GM12878 (cell line): ENCODE measurements around the gene MRTFA. TPM values are rescaled to one million over a fixed set of nuclear protein-coding genes. Genes with fewer than 3 reads are reported as not detected.

Experiments
- CHD4 ChIP-seq: fragments of 200-600 bp; sonication (generic); IDR thresholded peaks from 2 replicates; pipeline ENCODE4 v1.6.1; 2016; ENCODE audit warnings: mild to moderate bottlenecking
- KLF5 ChIP-seq: fragments of 450-650 bp; IDR thresholded peaks from 2 replicates; pipeline ENCODE4 v1.6.1; 2014; ENCODE audit warnings: mild to moderate bottlenecking; ENCODE audit not compliant: partially characterized antibody
- NFXL1 ChIP-seq: fragments of 450-650 bp; IDR thresholded peaks from 2 replicates; pipeline ENCODE4 v1.6.1; 2017; ENCODE audit warnings: antibody characterized with exemption, mild to moderate bottlenecking, borderline replicate concordance
- NFYB ChIP-seq: IDR thresholded peaks from 2 replicates; pipeline ENCODE4 v1.6.1; 2011; ENCODE audit warnings: low read depth, mild to moderate bottlenecking, low read length, improper control_type of control experiment, moderate library complexity; ENCODE audit not compliant: insufficient read depth
- SP1 ChIP-seq: IDR thresholded peaks from one replicate; pipeline ENCODE4 v1.6.1; 2011; ENCODE audit warnings: low read depth, low read length
- polyA plus RNA-seq, 11 experiments: library from polyadenylated mRNA; depleted of rRNA in 4 of 11; unstranded in 6 of 11; stranded (reverse) in 5 of 11; fragments of >200 nt; fragmentation: Nextera tagmentation in 4 of 11; fragmentation: Illumina TruSeq in 1 of 11; extraction: Ambion mirVana in 4 of 11; extraction: Trizol in 1 of 11; gene quantifications; 1 replicate in 1 of 11; 2 replicates in 10 of 11; pipeline versions ENCODE4 v1.2.1 to v1.2.3, GENCODE V29; 2011 to 2016; ENCODE audit warnings: inconsistent platforms in 2 of 11, missing spikeins in 2 of 11, low read depth in 1 of 11
- total RNA-seq, 4 experiments: library from RNA; depleted of rRNA in 3 of 4; stranded (reverse); fragments of >200 nt in 3 of 4; fragmentation: Illumina TruSeq in 1 of 4; extraction: Trizol in 1 of 4; gene quantifications; 2 replicates each; pipeline versions ENCODE4 v1.2.1 to v1.2.3, GENCODE V29; 2013 to 2021
- TF ChIP-seq, protein P1 (sequence below): fragments of 150-350 bp; IDR thresholded peaks from 2 replicates; pipeline ENCODE4 v1.6.1; 2016; ENCODE audit warnings: low read depth, low read length
- TF ChIP-seq, protein P2 (sequence below): fragments of 450-650 bp; conservative IDR thresholded peaks from 2 replicates; pipeline ENCODE4 v1.6.1; 2017; ENCODE audit warnings: mild to moderate bottlenecking, moderate library complexity

MRTFA gene
- total and polyA plus RNA-seq, 10 of the 15 experiments (the other 5 are each of a cell fraction or from before 2014, with no cell fraction given), result 2.0 to 63.9 (median 17.9) TPM

DNA sequence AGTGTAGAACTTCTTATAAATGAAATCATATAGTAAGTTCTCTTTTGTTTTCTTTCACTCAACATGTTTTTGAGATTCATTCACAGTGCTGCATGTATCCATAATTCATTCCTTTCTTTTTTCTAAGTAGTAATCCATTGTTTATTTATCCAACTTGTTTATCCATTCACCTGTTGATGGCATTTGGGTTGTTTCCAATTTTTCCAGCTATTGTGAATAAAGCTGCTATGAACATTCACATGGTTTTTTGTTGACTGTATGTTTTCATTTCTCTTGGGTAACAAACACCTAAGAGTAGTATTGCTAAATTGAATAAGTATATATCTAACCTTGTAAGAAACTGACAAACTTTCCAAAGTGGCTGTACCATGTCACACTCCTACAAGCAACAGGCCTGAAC lies 23.5 kb downstream of the MRTFA start (continued):
- TF ChIP-seq, protein P1, sequence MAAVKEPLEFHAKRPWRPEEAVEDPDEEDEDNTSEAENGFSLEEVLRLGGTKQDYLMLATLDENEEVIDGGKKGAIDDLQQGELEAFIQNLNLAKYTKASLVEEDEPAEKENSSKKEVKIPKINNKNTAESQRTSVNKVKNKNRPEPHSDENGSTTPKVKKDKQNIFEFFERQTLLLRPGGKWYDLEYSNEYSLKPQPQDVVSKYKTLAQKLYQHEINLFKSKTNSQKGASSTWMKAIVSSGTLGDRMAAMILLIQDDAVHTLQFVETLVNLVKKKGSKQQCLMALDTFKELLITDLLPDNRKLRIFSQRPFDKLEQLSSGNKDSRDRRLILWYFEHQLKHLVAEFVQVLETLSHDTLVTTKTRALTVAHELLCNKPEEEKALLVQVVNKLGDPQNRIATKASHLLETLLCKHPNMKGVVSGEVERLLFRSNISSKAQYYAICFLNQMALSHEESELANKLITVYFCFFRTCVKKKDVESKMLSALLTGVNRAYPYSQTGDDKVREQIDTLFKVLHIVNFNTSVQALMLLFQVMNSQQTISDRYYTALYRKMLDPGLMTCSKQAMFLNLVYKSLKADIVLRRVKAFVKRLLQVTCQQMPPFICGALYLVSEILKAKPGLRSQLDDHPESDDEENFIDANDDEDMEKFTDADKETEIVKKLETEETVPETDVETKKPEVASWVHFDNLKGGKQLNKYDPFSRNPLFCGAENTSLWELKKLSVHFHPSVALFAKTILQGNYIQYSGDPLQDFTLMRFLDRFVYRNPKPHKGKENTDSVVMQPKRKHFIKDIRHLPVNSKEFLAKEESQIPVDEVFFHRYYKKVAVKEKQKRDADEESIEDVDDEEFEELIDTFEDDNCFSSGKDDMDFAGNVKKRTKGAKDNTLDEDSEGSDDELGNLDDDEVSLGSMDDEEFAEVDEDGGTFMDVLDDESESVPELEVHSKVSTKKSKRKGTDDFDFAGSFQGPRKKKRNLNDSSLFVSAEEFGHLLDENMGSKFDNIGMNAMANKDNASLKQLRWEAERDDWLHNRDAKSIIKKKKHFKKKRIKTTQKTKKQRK, result no peak
- TF ChIP-seq NFXL1 (no peak), CHD4 (no peak), NFYB (no peak), KLF5 (no peak), SP1 (no peak)
- TF ChIP-seq, protein P2, sequence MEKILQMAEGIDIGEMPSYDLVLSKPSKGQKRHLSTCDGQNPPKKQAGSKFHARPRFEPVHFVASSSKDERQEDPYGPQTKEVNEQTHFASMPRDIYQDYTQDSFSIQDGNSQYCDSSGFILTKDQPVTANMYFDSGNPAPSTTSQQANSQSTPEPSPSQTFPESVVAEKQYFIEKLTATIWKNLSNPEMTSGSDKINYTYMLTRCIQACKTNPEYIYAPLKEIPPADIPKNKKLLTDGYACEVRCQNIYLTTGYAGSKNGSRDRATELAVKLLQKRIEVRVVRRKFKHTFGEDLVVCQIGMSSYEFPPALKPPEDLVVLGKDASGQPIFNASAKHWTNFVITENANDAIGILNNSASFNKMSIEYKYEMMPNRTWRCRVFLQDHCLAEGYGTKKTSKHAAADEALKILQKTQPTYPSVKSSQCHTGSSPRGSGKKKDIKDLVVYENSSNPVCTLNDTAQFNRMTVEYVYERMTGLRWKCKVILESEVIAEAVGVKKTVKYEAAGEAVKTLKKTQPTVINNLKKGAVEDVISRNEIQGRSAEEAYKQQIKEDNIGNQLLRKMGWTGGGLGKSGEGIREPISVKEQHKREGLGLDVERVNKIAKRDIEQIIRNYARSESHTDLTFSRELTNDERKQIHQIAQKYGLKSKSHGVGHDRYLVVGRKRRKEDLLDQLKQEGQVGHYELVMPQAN, result no peak
- TF ChIP-seq, all 136 proteins: peak for 0
